HepG2 (cell line): ENCODE data around the gene GRB2. TPM values are rescaled to one million over a fixed set of nuclear protein-coding genes. Genes with fewer than 3 reads are reported as not detected.

Experiments used
- ARID2 ChIP-seq: sonication (generic); formaldehyde crosslinking; IDR thresholded peaks from 2 replicates; pipeline ENCODE4 v1.8.1; 2022; ENCODE audit warnings: mild to moderate bottlenecking, missing genetic modification reagents, borderline replicate concordance
- ARNT ChIP-seq: fragments of 450-650 bp; IDR thresholded peaks from 2 replicates; pipeline ENCODE4 v1.6.1; 2017
- ATF1 ChIP-seq: IDR thresholded peaks from 2 replicates; pipeline ENCODE4 v1.6.1; 2016; ENCODE audit warnings: mild to moderate bottlenecking, control low read depth
- FOXC1 ChIP-seq: sonication (generic); formaldehyde crosslinking; IDR thresholded peaks from 2 replicates; pipeline ENCODE4 v1.8.0; 2022; ENCODE audit warnings: mild to moderate bottlenecking, missing genetic modification reagents, borderline replicate concordance
- GZF1 ChIP-seq: sonication (generic); formaldehyde crosslinking; IDR thresholded peaks from 2 replicates; pipeline ENCODE4 v1.5.1; 2020; ENCODE audit warnings: mild to moderate bottlenecking, missing genetic modification reagents
- HES4 ChIP-seq: sonication (generic); formaldehyde crosslinking; IDR thresholded peaks from 2 replicates; pipeline ENCODE4 v1.9.0; 2021; ENCODE audit warnings: mild to moderate bottlenecking, missing genetic modification reagents, borderline replicate concordance
- HOXA5 ChIP-seq: sonication (generic); formaldehyde crosslinking; IDR thresholded peaks from 2 replicates; pipeline ENCODE4 v1.4.0; 2020; ENCODE audit warnings: missing genetic modification reagents
- ISL2 ChIP-seq: sonication (generic); formaldehyde crosslinking; IDR thresholded peaks from 2 replicates; pipeline ENCODE4 v1.5.0; 2020; ENCODE audit warnings: missing genetic modification reagents
- KDM5A ChIP-seq: fragments of 200-600 bp; sonication (generic); IDR thresholded peaks from 2 replicates; pipeline ENCODE4 v1.7.0; 2018; ENCODE audit warnings: antibody characterized with exemption, mild to moderate bottlenecking, low read length, borderline replicate concordance
- MTF1 ChIP-seq: sonication (generic); formaldehyde crosslinking; IDR thresholded peaks from 2 replicates; pipeline ENCODE4 v1.5.0; 2020; ENCODE audit warnings: missing genetic modification reagents
- NONO ChIP-seq, 2 experiments: fragments of 450-650 bp in 1 of 2; sonication (generic) in 1 of 2; formaldehyde crosslinking in 1 of 2; IDR thresholded peaks in 1 of 2; conservative IDR thresholded peaks in 1 of 2; 2 replicates each; pipeline versions ENCODE4 v1.6.1 to v1.8.0; 2017 to 2022; ENCODE audit warnings: mild to moderate bottlenecking in 1 of 2, missing genetic modification reagents in 1 of 2, moderate library complexity in 1 of 2
- ZFP62 ChIP-seq: sonication (generic); formaldehyde crosslinking; IDR thresholded peaks from 2 replicates; pipeline ENCODE4 v1.4.0; 2020; ENCODE audit warnings: missing genetic modification reagents
- ZMYM2 ChIP-seq: sonication (generic); formaldehyde crosslinking; IDR thresholded peaks from 2 replicates; pipeline ENCODE4 v1.8.0; 2022; ENCODE audit warnings: mild to moderate bottlenecking, missing genetic modification reagents
- ZMYM4 ChIP-seq: sonication (generic); formaldehyde crosslinking; IDR thresholded peaks from 2 replicates; pipeline ENCODE4 v1.8.1; 2023; ENCODE audit warnings: mild to moderate bottlenecking, missing genetic modification reagents
- ZNF296 ChIP-seq: sonication (generic); formaldehyde crosslinking; conservative IDR thresholded peaks from 2 replicates; pipeline ENCODE4 v1.5.0; 2020; ENCODE audit warnings: mild to moderate bottlenecking, missing genetic modification reagents
- ZNF383 ChIP-seq: sonication (generic); formaldehyde crosslinking; IDR thresholded peaks from 2 replicates; pipeline ENCODE4 v1.4.0; 2020; ENCODE audit warnings: missing genetic modification reagents, mild to moderate bottlenecking, borderline replicate concordance
- ZNF550 ChIP-seq: sonication (generic); formaldehyde crosslinking; IDR thresholded peaks from 2 replicates; pipeline ENCODE4 v1.4.0; 2020; ENCODE audit warnings: mild to moderate bottlenecking, missing genetic modification reagents, borderline replicate concordance
- ZNF605 ChIP-seq: sonication (generic); formaldehyde crosslinking; IDR thresholded peaks from 2 replicates; pipeline ENCODE4 v1.8.0; 2022; ENCODE audit warnings: mild to moderate bottlenecking, missing genetic modification reagents
- ZNF7 ChIP-seq: IDR thresholded peaks from 2 replicates; pipeline ENCODE4 v1.6.1; 2016; ENCODE audit warnings: missing biosample characterization, missing genetic modification reagents
- ZNF713 ChIP-seq: sonication (generic); formaldehyde crosslinking; IDR thresholded peaks from 2 replicates; pipeline ENCODE4 v1.4.0; 2020; ENCODE audit warnings: mild to moderate bottlenecking, missing genetic modification reagents
- ZSCAN12 ChIP-seq: sonication (generic); formaldehyde crosslinking; IDR thresholded peaks from 2 replicates; pipeline ENCODE4 v1.9.0; 2021; ENCODE audit warnings: mild to moderate bottlenecking, missing genetic modification reagents
- ZSCAN22 ChIP-seq: sonication (generic); formaldehyde crosslinking; IDR thresholded peaks from 2 replicates; pipeline ENCODE4 v1.4.0; 2020; ENCODE audit warnings: mild to moderate bottlenecking, missing genetic modification reagents
- ZSCAN30 ChIP-seq: sonication (generic); formaldehyde crosslinking; IDR thresholded peaks from 2 replicates; pipeline ENCODE4 v1.5.0; 2020; ENCODE audit warnings: mild to moderate bottlenecking, missing genetic modification reagents
- polyA plus RNA-seq, 8 experiments: library from polyadenylated mRNA; depleted of rRNA in 3 of 8; stranded (reverse) in 7 of 8; unstranded in 1 of 8; fragments of >200 nt; fragmentation: Illumina TruSeq in 4 of 8; extraction: Trizol in 4 of 8; gene quantifications; 2 replicates each; pipeline versions ENCODE4 v1.2.1 to v1.2.3, GENCODE V29; 2011 to 2016; ENCODE audit warnings: low read depth in 4 of 8, missing spikeins in 1 of 8, mixed read lengths in 1 of 8; ENCODE audit not compliant: insufficient read depth in 1 of 8
- total RNA-seq, 5 experiments: library from RNA; depleted of rRNA; stranded (reverse); fragments of >200 nt; fragmentation: Illumina TruSeq; extraction: Trizol; gene quantifications; 2 replicates each; pipeline ENCODE4 v1.2.3, GENCODE V29; 2016; ENCODE audit warnings: low read depth in 1 of 5
- TF ChIP-seq, protein P1 (sequence below): sonication (generic); formaldehyde crosslinking; IDR thresholded peaks from 2 replicates; pipeline ENCODE4 v1.8.0; 2022; ENCODE audit warnings: missing genetic modification reagents, mild to moderate bottlenecking, inconsistent platforms, borderline replicate concordance
- TF ChIP-seq, protein P2 (sequence below): sonication (generic); formaldehyde crosslinking; IDR thresholded peaks from 2 replicates; pipeline ENCODE4 v1.5.0; 2020; ENCODE audit warnings: mild to moderate bottlenecking, missing genetic modification reagents, borderline replicate concordance
- TF ChIP-seq, protein P3 (sequence below): sonication (generic); formaldehyde crosslinking; IDR thresholded peaks from 2 replicates; pipeline ENCODE4 v1.8.1; 2023; ENCODE audit warnings: mild to moderate bottlenecking, missing genetic modification reagents

Gene GRB2
- total and polyA plus RNA-seq, 2 of the 13 experiments (the other 11 are each of a cell fraction or from before 2014, with no cell fraction given), result 84.6 to 92.3 TPM

DNA sequence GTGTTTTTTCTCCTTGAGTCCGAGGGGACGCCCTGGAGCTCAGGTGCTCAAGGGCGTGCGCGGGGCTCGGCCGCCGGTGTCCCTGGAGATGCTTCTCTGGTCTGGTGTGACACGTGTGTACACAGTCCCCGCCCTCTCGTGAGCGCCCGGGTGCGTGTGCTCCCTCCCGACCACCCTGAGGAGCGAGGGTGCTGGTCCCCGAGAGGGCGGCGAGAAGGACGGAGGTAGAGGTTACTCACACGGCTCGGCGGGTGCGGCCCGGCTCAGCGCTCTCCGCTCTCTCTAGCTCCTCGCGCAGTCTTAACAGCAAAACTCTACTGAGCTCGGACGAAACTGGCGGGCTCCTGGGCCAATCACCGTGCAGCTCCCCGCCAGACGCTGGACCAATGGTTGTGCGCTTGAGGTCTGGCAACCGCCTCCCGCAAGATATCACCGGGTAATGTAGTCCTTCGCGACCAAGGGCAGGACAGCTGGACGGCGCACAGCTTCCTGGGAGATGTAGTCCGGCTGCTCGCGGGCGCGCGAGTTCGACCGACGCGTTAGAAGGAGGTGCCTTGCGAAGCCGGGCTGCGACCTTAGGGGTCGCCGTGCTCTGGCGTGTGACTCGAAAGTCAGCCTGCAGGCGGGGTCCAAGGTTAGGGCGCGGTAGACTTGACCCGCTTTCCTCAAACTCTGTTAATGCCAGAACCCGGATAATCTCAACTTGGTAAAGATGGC, 116.2 kb downstream of the GRB2 start, which contains the start of gene SLC25A19 (continued):
- TF ChIP-seq ARID2 (peak; percentile 96), ZMYM2 (CRISPR knock-in tag) (peak; percentile 81), ZSCAN30 (CRISPR knock-in tag) (no peak), ZNF7 (CRISPR knock-in tag) (no peak), ZNF605 (CRISPR knock-in tag) (peak; percentile 98), ZSCAN12 (CRISPR knock-in tag) (no peak), ZNF713 (CRISPR knock-in tag) (no peak; the same call in 1 of the 2 replicates), ARNT (no peak), ZSCAN22 (CRISPR knock-in tag) (no peak), ZNF550 (CRISPR knock-in tag) (peak; percentile 62; the same call in 1 of the 2 replicates), HOXA5 (peak; percentile 89; the same call in 1 of the 2 replicates), ISL2 (CRISPR knock-in tag) (no peak), NONO (IDR thresholded peaks at IDR 0.05) (no peak), NONO (CRISPR knock-in tag; conservative IDR thresholded peaks at IDR 0.05) (peak; percentile 91; the same call in 1 of the 2 replicates), FOXC1 (peak; percentile 89; the same call in 1 of the 2 replicates), ZNF383 (CRISPR knock-in tag) (peak; percentile 76; the same call in 1 of the 2 replicates), ZNF296 (peak; percentile 11; the same call in 1 of the 2 replicates), MTF1 (CRISPR knock-in tag) (no peak), GZF1 (CRISPR knock-in tag) (no peak; the same call in 1 of the 2 replicates), ZFP62 (CRISPR knock-in tag) (no peak), ZMYM4 (CRISPR knock-in tag) (peak; percentile 54), HES4 (CRISPR knock-in tag) (peak; percentile 51; the same call in 1 of the 2 replicates), KDM5A (peak; percentile 40; the same call in 1 of the 2 replicates), ATF1 (peak; percentile 82)
- TF ChIP-seq, protein P1, sequence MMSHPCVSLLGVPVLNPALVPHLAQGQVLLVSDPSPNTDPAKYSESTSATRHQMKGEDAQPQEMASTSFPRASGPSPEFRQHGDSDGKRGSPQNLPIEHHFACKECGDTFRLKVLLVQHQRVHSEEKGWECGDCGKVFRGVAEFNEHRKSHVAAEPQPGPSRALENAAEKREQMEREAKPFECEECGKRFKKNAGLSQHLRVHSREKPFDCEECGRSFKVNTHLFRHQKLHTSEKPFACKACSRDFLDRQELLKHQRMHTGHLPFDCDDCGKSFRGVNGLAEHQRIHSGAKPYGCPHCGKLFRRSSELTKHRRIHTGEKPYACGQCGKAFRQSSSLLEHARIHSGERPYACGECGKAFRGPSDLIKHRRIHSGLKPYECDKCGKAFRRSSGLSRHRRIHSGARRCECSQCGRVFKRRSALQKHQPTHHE (CRISPR knock-in tag), result no peak; the same call in 1 of the 2 replicates
- TF ChIP-seq, protein P2, sequence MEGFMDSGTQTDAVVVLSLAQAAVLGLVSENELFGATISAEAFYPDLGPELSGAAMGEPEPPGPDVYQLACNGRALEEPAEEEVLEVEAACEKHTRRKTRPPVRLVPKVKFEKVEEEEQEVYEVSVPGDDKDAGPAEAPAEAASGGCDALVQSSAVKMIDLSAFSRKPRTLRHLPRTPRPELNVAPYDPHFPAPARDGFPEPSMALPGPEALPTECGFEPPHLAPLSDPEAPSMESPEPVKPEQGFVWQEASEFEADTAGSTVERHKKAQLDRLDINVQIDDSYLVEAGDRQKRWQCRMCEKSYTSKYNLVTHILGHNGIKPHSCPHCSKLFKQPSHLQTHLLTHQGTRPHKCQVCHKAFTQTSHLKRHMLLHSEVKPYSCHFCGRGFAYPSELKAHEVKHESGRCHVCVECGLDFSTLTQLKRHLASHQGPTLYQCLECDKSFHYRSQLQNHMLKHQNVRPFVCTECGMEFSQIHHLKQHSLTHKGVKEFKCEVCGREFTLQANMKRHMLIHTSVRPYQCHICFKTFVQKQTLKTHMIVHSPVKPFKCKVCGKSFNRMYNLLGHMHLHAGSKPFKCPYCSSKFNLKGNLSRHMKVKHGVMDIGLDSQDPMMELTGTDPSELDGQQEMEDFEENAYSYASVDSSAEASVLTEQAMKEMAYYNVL, result no peak
- TF ChIP-seq, protein P3, sequence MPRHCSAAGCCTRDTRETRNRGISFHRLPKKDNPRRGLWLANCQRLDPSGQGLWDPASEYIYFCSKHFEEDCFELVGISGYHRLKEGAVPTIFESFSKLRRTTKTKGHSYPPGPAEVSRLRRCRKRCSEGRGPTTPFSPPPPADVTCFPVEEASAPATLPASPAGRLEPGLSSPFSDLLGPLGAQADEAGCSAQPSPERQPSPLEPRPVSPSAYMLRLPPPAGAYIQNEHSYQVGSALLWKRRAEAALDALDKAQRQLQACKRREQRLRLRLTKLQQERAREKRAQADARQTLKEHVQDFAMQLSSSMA (CRISPR knock-in tag), result peak; percentile 63; the same call in 1 of the 2 replicates
